Activated T-helper 9 cell treated with anti-CD3 and anti-CD28 coated beads, Interleukin-2, amount 50 U/mL, for 16 hours (primary cell): ENCODE data around the gene FALEC.

Experiments
- DNase-seq: peaks from one replicate; pipeline ENCODE4 v3.0.0-alpha.2; 2020; ENCODE audit warnings: low read depth

Gene FALEC

GRCh38 chr1:150545486-150546032 is 30.0 kb downstream of the FALEC start:
- DNase-seq: no peak

- no peak for DNase-seq
Observed at GRCh38 chr1:150546294-150546937, 30.9 kb downstream of the FALEC start.

GRCh38 chr1:150548324-150548631 is 32.7 kb downstream of the FALEC start:
- no peak for DNase-seq

- no peak for DNase-seq
Observed at GRCh38 chr1:150548632-150549495, 33.3 kb downstream of the FALEC start, which contains the start of gene ADAMTSL4. ADAMTSL4 (plus strand) TSS chr1:150549408; CDS start chr1:150552289, 2,881 bp downstream.

- DNase-seq: no peak
Observed at GRCh38 chr1:150549496-150550221, 34.1 kb downstream of the FALEC start.

- no peak for DNase-seq
Observed at GRCh38 chr1:150550222-150551050, 34.9 kb downstream of the FALEC start.

- no peak for DNase-seq
Observed at GRCh38 chr1:150551051-150551783, 35.7 kb downstream of the FALEC start.

GRCh38 chr1:150551784-150552127 is 36.2 kb downstream of the FALEC start:
- no peak for DNase-seq

- DNase-seq: no peak
Observed at GRCh38 chr1:150552128-150552910, 36.8 kb downstream of the FALEC start.

- no peak for DNase-seq
Observed at GRCh38 chr1:150552911-150553289, 37.3 kb downstream of the FALEC start.

- no peak for DNase-seq
Observed at GRCh38 chr1:150553392-150554085, 38.0 kb downstream of the FALEC start.

- no peak for DNase-seq
Observed at GRCh38 chr1:150554086-150554452, 38.5 kb downstream of the FALEC start.

- no peak for DNase-seq
Observed at GRCh38 chr1:150555198-150555970, 39.8 kb downstream of the FALEC start.

- no peak for DNase-seq
Observed at GRCh38 chr1:150555971-150556865, 40.7 kb downstream of the FALEC start.

- no peak for DNase-seq
Observed at GRCh38 chr1:150557065-150557600, 41.6 kb downstream of the FALEC start.

GRCh38 chr1:150557813-150558212 is 42.3 kb downstream of the FALEC start:
- no peak for DNase-seq

- no peak for DNase-seq
Observed at GRCh38 chr1:150558303-150558704, 42.8 kb downstream of the FALEC start.
